Jurkat, Clone E6-1 (cell line): ENCODE data around the gene C2CD4D.

Experiments
- DNase-seq: peaks from one replicate; pipeline ENCODE4 v3.0.0-alpha.2; 2011; ENCODE audit warnings: low read depth, low spot score
- H3K4me3 ChIP-seq: 2 replicates; pipeline ENCODE4 v1.5.1; 2011; ENCODE audit warnings: mild to moderate bottlenecking, low read length, control low read depth, moderate library complexity

Gene C2CD4D

GRCh38 chr1:151819976-151820623, 19.5 kb downstream of the C2CD4D start:
- peak overlapping the region; percentile 25; the same call in 1 of the 2 replicates for H3K4me3 ChIP-seq
- DNase-seq, result peak; percentile 80

- no peak for DNase-seq
- H3K4me3 ChIP-seq, result no peak overlapping the region
Measured at GRCh38 chr1:151819227-151819835, 20.3 kb downstream of the C2CD4D start.

GRCh38 chr1:151817353-151817730, 22.3 kb downstream of the C2CD4D start:
- peak; percentile 80 for DNase-seq
- no peak overlapping the region for H3K4me3 ChIP-seq

GRCh38 chr1:151816548-151817352, 22.9 kb downstream of the C2CD4D start:
- H3K4me3 ChIP-seq, result no peak overlapping the region
- DNase-seq, result no peak

GRCh38 chr1:151815716-151816327, 23.8 kb downstream of the C2CD4D start:
- DNase-seq, result peak; percentile 69

GRCh38 chr1:151814971-151815545, 24.6 kb downstream of the C2CD4D start:
- DNase-seq, result no peak
- no peak overlapping the region for H3K4me3 ChIP-seq

More at GRCh38 chr1:151815716-151816327, 23.8 kb downstream of the C2CD4D start:
- no peak overlapping the region; the same call in 1 of the 2 replicates for H3K4me3 ChIP-seq

- no peak overlapping the region for H3K4me3 ChIP-seq
- no peak for DNase-seq
Measured at GRCh38 chr1:151814426-151814825, 25.2 kb downstream of the C2CD4D start.

GRCh38 chr1:151813271-151813977, 26.2 kb downstream of the C2CD4D start:
- H3K4me3 ChIP-seq, result no peak overlapping the region
- DNase-seq, result no peak

- DNase-seq, result no peak
Measured at GRCh38 chr1:151811181-151811580, 28.4 kb downstream of the C2CD4D start.

GRCh38 chr1:151809985-151810556, 29.5 kb downstream of the C2CD4D start:
- no peak overlapping the region for H3K4me3 ChIP-seq
- no peak for DNase-seq

More at GRCh38 chr1:151811181-151811580, 28.4 kb downstream of the C2CD4D start:
- no peak overlapping the region for H3K4me3 ChIP-seq

GRCh38 chr1:151809290-151809984, 30.2 kb downstream of the C2CD4D start:
- H3K4me3 ChIP-seq, result no peak overlapping the region
- DNase-seq, result no peak

- no peak for DNase-seq
- no peak overlapping the region for H3K4me3 ChIP-seq
Measured at GRCh38 chr1:151807766-151808165, 31.9 kb downstream of the C2CD4D start.

GRCh38 chr1:151807131-151807530, 32.5 kb downstream of the C2CD4D start:
- no peak for DNase-seq

GRCh38 chr1:151806170-151806569, 33.5 kb downstream of the C2CD4D start:
- H3K4me3 ChIP-seq, result no peak overlapping the region
- DNase-seq, result no peak

More at GRCh38 chr1:151807131-151807530, 32.5 kb downstream of the C2CD4D start:
- no peak overlapping the region for H3K4me3 ChIP-seq

GRCh38 chr1:151805066-151805820, 34.4 kb downstream of the C2CD4D start, which contains the start of gene LINGO4:
LINGO4 (minus strand) TSS chr1:151805419; CDS start chr1:151802704, 2,715 bp downstream.
- DNase-seq, result no peak
- no peak within 1 kb of the TSS for H3K4me3 ChIP-seq

- H3K4me3 ChIP-seq, result no peak overlapping the region
- no peak for DNase-seq
Measured at GRCh38 chr1:151803915-151804314, 35.7 kb downstream of the C2CD4D start.

- DNase-seq, result no peak
- H3K4me3 ChIP-seq, result no peak overlapping the region
Measured at GRCh38 chr1:151803164-151803563, 36.5 kb downstream of the C2CD4D start.
